Left cardiac atrium (tissue), 2 donors: ENCODE measurements around the gene MICAL1. TPM values are rescaled to one million over a fixed set of nuclear protein-coding genes. Genes with fewer than 3 reads are reported as not detected.

Source experiments
- total RNA-seq, 2 donors: library from RNA; stranded (reverse); fragmentation: NEBNext Ultra II Directional; extraction: Animal tissue kit (Norgen Biotek cat#: 25700); gene quantifications; one replicate each; pipeline ENCODE4 v1.2.1, GENCODE V29; 2021
- donor health status: DM: no; HTN: yes; CAD: no; lungs with severe emphysema.
- donor health status: DM: yes; HTN: yes; CAD: no.

MICAL1 gene
- total RNA-seq, 2 donors from 2014 or later: 9.8 to 9.9 TPM

Other genes starting within 250 kb of the MICAL1 start
- gene CD164, start 73.3 kb downstream of the MICAL1 start, total RNA-seq: 100 to 1,000 TPM; 132 to 170 TPM
- gene PPIL6, start 15.1 kb downstream of the MICAL1 start, total RNA-seq: 1 to 10 TPM; 3.0 to 3.5 TPM
- gene SMPD2, start 15.0 kb downstream of the MICAL1 start, total RNA-seq: 1 to 10 TPM; 4.8 to 5.7 TPM
- 1 to 10 TPM; 3.3 to 3.9 TPM for gene ZBTB24, start 27.4 kb upstream of the MICAL1 start, total RNA-seq
- gene AK9, start 235.4 kb upstream of the MICAL1 start, total RNA-seq: 1 to 10 TPM; 7.6 to 9.8 TPM
- gene FIG4, start 235.5 kb upstream of the MICAL1 start, total RNA-seq: 10 to 100 TPM in 1 of 2 donors, 1 to 10 TPM in 1; 8.2 to 11.1 TPM